Stomach (tissue), 4 donors: ENCODE data around the gene CTIF.

Source experiments
- EP300 ChIP-seq: sonication (generic); formaldehyde crosslinking; IDR thresholded peaks from one replicate; pipeline ENCODE4 v1.6.1; 2017; ENCODE audit warnings: antibody characterized with exemption
- POLR2A ChIP-seq, 4 donors: fragments of 450-650 bp; IDR thresholded peaks; one replicate each; pipeline ENCODE4 v1.6.1; 2016; ENCODE audit warnings: antibody characterized with exemption in 4 of 4, control low read depth in 2 of 4, mild to moderate bottlenecking in 1 of 4, moderate library complexity in 1 of 4
- POLR2AphosphoS5 ChIP-seq, 3 donors: sonication (generic); formaldehyde crosslinking; IDR thresholded peaks; one replicate each; pipeline ENCODE4 v1.6.1; 2016; ENCODE audit warnings: antibody characterized with exemption in 3 of 3
- TF ChIP-seq, protein P1 (sequence below), 7 experiments: fragments of 450-650 bp in 4 of 7; fragments of 200-600 bp in 3 of 7; sonication (generic) in 3 of 7; IDR thresholded peaks; one replicate each; pipeline ENCODE4 v1.5.1; 2016 to 2019; ENCODE audit warnings: antibody characterized with exemption in 7 of 7, control low read depth in 2 of 7, mild to moderate bottlenecking in 1 of 7

DNA sequence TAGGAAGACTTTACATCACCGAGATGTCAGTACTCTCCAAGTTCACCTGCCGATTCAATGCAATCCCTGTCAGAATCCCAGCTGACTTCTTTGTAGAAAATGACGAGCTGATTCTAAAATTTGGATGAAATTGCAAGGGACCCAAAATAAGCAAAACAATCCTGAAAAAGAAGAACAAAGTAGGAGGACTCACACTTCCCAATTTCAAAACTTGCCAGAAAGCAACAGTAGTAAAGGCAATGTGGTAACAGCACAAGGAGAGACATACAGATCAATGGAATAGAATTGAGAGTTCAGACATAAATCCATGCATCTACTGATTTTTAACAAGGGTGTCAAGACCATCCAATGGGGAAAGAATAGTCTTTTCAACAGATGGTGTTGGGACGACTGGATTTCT lies 359.7 kb downstream of the CTIF start:
- TF ChIP-seq POLR2A (IDR thresholded peaks at IDR 0.05) (no peak), POLR2AphosphoS5 (IDR thresholded peaks at IDR 0.05) (no peak), EP300 (no peak)
- TF ChIP-seq, protein P1, sequence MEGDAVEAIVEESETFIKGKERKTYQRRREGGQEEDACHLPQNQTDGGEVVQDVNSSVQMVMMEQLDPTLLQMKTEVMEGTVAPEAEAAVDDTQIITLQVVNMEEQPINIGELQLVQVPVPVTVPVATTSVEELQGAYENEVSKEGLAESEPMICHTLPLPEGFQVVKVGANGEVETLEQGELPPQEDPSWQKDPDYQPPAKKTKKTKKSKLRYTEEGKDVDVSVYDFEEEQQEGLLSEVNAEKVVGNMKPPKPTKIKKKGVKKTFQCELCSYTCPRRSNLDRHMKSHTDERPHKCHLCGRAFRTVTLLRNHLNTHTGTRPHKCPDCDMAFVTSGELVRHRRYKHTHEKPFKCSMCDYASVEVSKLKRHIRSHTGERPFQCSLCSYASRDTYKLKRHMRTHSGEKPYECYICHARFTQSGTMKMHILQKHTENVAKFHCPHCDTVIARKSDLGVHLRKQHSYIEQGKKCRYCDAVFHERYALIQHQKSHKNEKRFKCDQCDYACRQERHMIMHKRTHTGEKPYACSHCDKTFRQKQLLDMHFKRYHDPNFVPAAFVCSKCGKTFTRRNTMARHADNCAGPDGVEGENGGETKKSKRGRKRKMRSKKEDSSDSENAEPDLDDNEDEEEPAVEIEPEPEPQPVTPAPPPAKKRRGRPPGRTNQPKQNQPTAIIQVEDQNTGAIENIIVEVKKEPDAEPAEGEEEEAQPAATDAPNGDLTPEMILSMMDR (IDR thresholded peaks at IDR 0.05): no peak
